K562 (cell line): Measurements from ENCODE around the gene NPAS3. TPM values are rescaled to one million over a fixed set of nuclear protein-coding genes. Genes with fewer than 3 reads are reported as not detected.
A peak's percentile ranks its signal among the peaks of the same experiment; 100 is the strongest.

Experiments
- ATAC-seq: fragments of 200-7000 bp; cut with Tn5 transposase; 3 replicates; pipeline ENCODE4 v1.9.1; 2020; ENCODE audit warnings: moderate library complexity
- BruUV-seq: library from RNA; stranded (reverse); fragments of 400-500 nt; replicated peaks from 2 replicates; lab custom pipeline; 2021; lab: Mats Ljungman, UMichigan
- CTCF ChIA-PET: fragments of 300-600 bp; formaldehyde crosslinking; extraction: SDS; loops from one replicate; lab custom pipeline; 2021; ENCODE audit warnings: low intra/inter-chr PET ratio; lab: Yijun Ruan, JAX
- POLR2A ChIA-PET: fragments of 300-600, 350-650 bp; sonication (Branson Sonifier 250); formaldehyde crosslinking; extraction: SDS; loops from one replicate; lab custom pipeline; 2021; ENCODE audit warnings: antibody characterized with exemption, inconsistent platforms; lab: Yijun Ruan, JAX
- DNase-seq, 4 experiments: peaks; one replicate each; pipeline versions ENCODE4 v3.0.0 to v3.0.0-alpha.2; 2011 to 2018; ENCODE audit warnings: low spot score in 3 of 4, mixed read lengths in 3 of 4; ENCODE audit errors: extremely low read depth in 1 of 4
- FAIRE-seq: peaks from 2 replicates; lab custom pipeline; 2011; peaks lifted over from hg19 to GRCh38; lab: Jason Lieb, UNC
- H2AFZ ChIP-seq: 2 replicates; pipeline ENCODE4 v1.6.0; 2011; ENCODE audit warnings: low read depth, low read length, control low read depth, inconsistent platforms
- H3K27ac ChIP-seq: fragments of 200-600 bp; 3 replicates; pipeline ENCODE4 v1.8.0; 2011; ENCODE audit warnings: low read depth, mild to moderate bottlenecking, control low read depth, inconsistent platforms, low read length, moderate library complexity, mixed read lengths; ENCODE audit errors: extremely low read depth
- H3K27me3 ChIP-seq, 2 experiments: fragments of 300-600 bp in 1 of 2; 2 replicates in 1 of 2; 3 replicates in 1 of 2; pipeline versions ENCODE4 v1.6.0 to v1.8.0; 2011; ENCODE audit warnings: inconsistent platforms in 2 of 2, low read length in 2 of 2, mild to moderate bottlenecking in 1 of 2, mixed read lengths in 1 of 2, moderate library complexity in 1 of 2; ENCODE audit not compliant: control insufficient read depth in 2 of 2, insufficient read depth in 2 of 2
- H3K36me3 ChIP-seq: fragments of 300-600 bp; 3 replicates; pipeline ENCODE4 v1.8.0; 2011; ENCODE audit warnings: mild to moderate bottlenecking, low read length, inconsistent platforms; ENCODE audit not compliant: control insufficient read depth, insufficient read depth
- H3K4me1 ChIP-seq, 2 experiments: fragments of 200-600 bp in 1 of 2; replicated peaks in 1 of 2; 2 replicates in 1 of 2; 3 replicates in 1 of 2; pipeline versions ENCODE4 v1.5.1 to v1.8.0; 2011; ENCODE audit warnings: inconsistent platforms in 2 of 2, low read length in 2 of 2, mild to moderate bottlenecking in 1 of 2, mixed read lengths in 1 of 2, moderate library complexity in 1 of 2; ENCODE audit not compliant: control insufficient read depth in 2 of 2, insufficient read depth in 2 of 2
- H3K4me2 ChIP-seq: 2 replicates; pipeline ENCODE4 v1.6.1; 2011; ENCODE audit warnings: low read length, control low read depth, inconsistent platforms, mixed read lengths; ENCODE audit not compliant: insufficient read depth
- H3K4me3 ChIP-seq: fragments of 200-600 bp; sonication (generic), shearing (Covaris generic); 2 replicates; pipeline ENCODE4 v1.5.1; 2016; ENCODE audit warnings: control low read depth, inconsistent platforms
- H3K79me2 ChIP-seq: fragments of 200-600 bp; 3 replicates; pipeline ENCODE4 v1.8.0; 2011; ENCODE audit warnings: low read length, inconsistent platforms; ENCODE audit not compliant: control insufficient read depth, insufficient read depth
- H3K9ac ChIP-seq, 2 experiments: 2 replicates each; pipeline versions ENCODE4 v1.6.0 to v1.6.1; 2011; ENCODE audit warnings: low read depth in 2 of 2, low read length in 2 of 2, control low read depth in 1 of 2, inconsistent platforms in 1 of 2, mild to moderate bottlenecking in 1 of 2, mixed read lengths in 1 of 2; ENCODE audit not compliant: insufficient read depth in 1 of 2
- H3K9me1 ChIP-seq: one replicate; pipeline ENCODE4 v1.6.0; 2011; ENCODE audit warnings: inconsistent platforms, mild to moderate bottlenecking, low read length, moderate library complexity; ENCODE audit not compliant: control insufficient read depth, insufficient read depth
- H3K9me3 ChIP-seq: replicated peaks from 2 replicates; pipeline ENCODE4 v1.5.1; 2011; ENCODE audit warnings: low read depth, low read length, inconsistent platforms; ENCODE audit not compliant: control insufficient read depth, insufficient read depth
- H4K20me1 ChIP-seq: replicated peaks from 2 replicates; pipeline ENCODE4 v1.6.1; 2011; ENCODE audit warnings: low read length, inconsistent platforms, mixed read lengths; ENCODE audit not compliant: control insufficient read depth, insufficient read depth
- CBFA2T3 ChIP-seq: fragments of 450-650 bp; IDR thresholded peaks from 2 replicates; pipeline ENCODE4 v1.6.1; 2017
- DDX20 ChIP-seq: fragments of 450-650 bp; IDR thresholded peaks from 2 replicates; pipeline ENCODE4 v1.6.1; 2016; ENCODE audit warnings: missing genetic modification characterization, low read depth, mild to moderate bottlenecking, missing compliant biosample characterization, moderate library complexity
- ETS2 ChIP-seq: IDR thresholded peaks from 2 replicates; pipeline ENCODE4 v1.6.1; 2016; ENCODE audit warnings: borderline replicate concordance, missing genetic modification characterization, mild to moderate bottlenecking, moderate library complexity, missing compliant biosample characterization; ENCODE audit not compliant: poor library complexity, severe bottlenecking
- HMG20A ChIP-seq: fragments of 450-650 bp; formaldehyde crosslinking; conservative IDR thresholded peaks from 2 replicates; pipeline ENCODE4 v1.4.0; 2020; ENCODE audit warnings: mild to moderate bottlenecking, mixed read lengths
- MAFK ChIP-seq: IDR thresholded peaks from 2 replicates; pipeline ENCODE4 v1.6.1; 2011; ENCODE audit warnings: low read length, improper control_type of control experiment
- MED1 ChIP-seq: sonication (generic); formaldehyde crosslinking; IDR thresholded peaks from 2 replicates; pipeline ENCODE4 v1.8.1; 2023; ENCODE audit warnings: missing genetic modification reagents, borderline replicate concordance
- MEIS2 ChIP-seq: fragments of 450-650 bp; IDR thresholded peaks from 2 replicates; pipeline ENCODE4 v1.6.1; 2014; ENCODE audit warnings: mild to moderate bottlenecking; ENCODE audit not compliant: partially characterized antibody
- NONO ChIP-seq, 2 experiments: fragments of 200-400 bp in 1 of 2; fragments of 450-650 bp in 1 of 2; formaldehyde crosslinking in 1 of 2; IDR thresholded peaks; 2 replicates each; pipeline ENCODE4 v1.6.1; 2017; ENCODE audit warnings: low read depth in 2 of 2, mild to moderate bottlenecking in 2 of 2, moderate library complexity in 2 of 2, low read length in 1 of 2
- PATZ1 ChIP-seq: fragments of 250-450 bp; sonication (Bioruptor Pico); IDR thresholded peaks from 2 replicates; pipeline ENCODE4 v1.5.0; 2020; ENCODE audit warnings: mild to moderate bottlenecking, borderline replicate concordance
- PCBP2 ChIP-seq: fragments of 200-400 bp; formaldehyde crosslinking; IDR thresholded peaks from 2 replicates; pipeline ENCODE4 v1.6.1; 2018; ENCODE audit warnings: low read length, low read depth, mild to moderate bottlenecking, moderate library complexity; ENCODE audit not compliant: poor library complexity, severe bottlenecking
- POLR3G ChIP-seq: IDR thresholded peaks from 2 replicates; pipeline ENCODE4 v1.6.1; 2011; ENCODE audit not compliant: insufficient read length, insufficient replicate concordance; ENCODE audit errors: extremely low read depth
- RNF2 ChIP-seq: sonication (generic); IDR thresholded peaks from 2 replicates; pipeline ENCODE4 v1.6.1; 2016
- SMARCC2 ChIP-seq: fragments of 450-650 bp; IDR thresholded peaks from 2 replicates; pipeline ENCODE4 v1.6.1; 2017; ENCODE audit warnings: antibody characterized with exemption, moderate library complexity, mild to moderate bottlenecking, low read depth
- TBP ChIP-seq: optimal IDR thresholded peaks from 2 replicates; pipeline ENCODE3; 2011; ENCODE audit warnings: low read depth, low read length, improper control_type of control experiment
- THAP7 ChIP-seq: fragments of 250-450 bp; sonication (Bioruptor Pico); IDR thresholded peaks from 2 replicates; pipeline ENCODE4 v1.5.0; 2021
- ZFP30 ChIP-seq: fragments of 250-450 bp; sonication (Bioruptor Pico); IDR thresholded peaks from 2 replicates; pipeline ENCODE4 v1.8.0; 2022; ENCODE audit warnings: moderate library complexity, mild to moderate bottlenecking, inconsistent platforms, borderline replicate concordance
- ZNF212 ChIP-seq: fragments of 450-650 bp; formaldehyde crosslinking; IDR thresholded peaks from 2 replicates; pipeline ENCODE4 v1.4.0; 2020; ENCODE audit warnings: mild to moderate bottlenecking
- ZNF324 ChIP-seq: fragments of 250-450 bp; sonication (Bioruptor Pico); IDR thresholded peaks from 2 replicates; pipeline ENCODE4 v1.4.0; 2020; ENCODE audit warnings: mild to moderate bottlenecking
- ZNF384 ChIP-seq: IDR thresholded peaks from 2 replicates; pipeline ENCODE4 v1.6.1; 2012; ENCODE audit warnings: low read depth, low read length, improper control_type of control experiment
- ZNF79 ChIP-seq: fragments of 250-450 bp; sonication (Bioruptor Pico); IDR thresholded peaks from 2 replicates; pipeline ENCODE4 v1.4.0; 2020; ENCODE audit warnings: low read depth, mild to moderate bottlenecking, moderate library complexity
- WGBS: fragments of 100-300 bp; shearing (Covaris generic); methylation state at CpG from one replicate; pipeline ENCODE4 v1.1.6; 2016; ENCODE audit warnings: low coverage, mixed read lengths; ENCODE audit not compliant: insufficient coverage; ENCODE audit errors: missing lambda C conversion rate; 5-methylcytosine and 5-hydroxymethylcytosine counted together
- in situ Hi-C: fragments of 300-500 bp; cut with MboI; formaldehyde crosslinking; loops from 4 replicates; pipeline ENCODE4 v1.15.0; 2018; ENCODE audit warnings: inconsistent platforms, mixed read lengths
- intact Hi-C: fragments of 100-400 bp; cut with micrococcal nuclease; formaldehyde crosslinking; loops from 2 replicates; pipeline ENCODE4 v1.14.2; 2022
- polyA plus RNA-seq, 8 experiments: library from polyadenylated mRNA; depleted of rRNA in 4 of 8; stranded (reverse) in 5 of 8; unstranded in 3 of 8; fragments of >200 nt; fragmentation: Nextera tagmentation in 2 of 8; fragmentation: Illumina TruSeq in 1 of 8; extraction: Ambion mirVana in 2 of 8; extraction: Trizol in 1 of 8; gene quantifications; 2 replicates each; pipeline versions ENCODE4 v1.2.1 to v1.2.3, GENCODE V29; 2011 to 2014; ENCODE audit warnings: inconsistent platforms in 1 of 8, missing spikeins in 1 of 8
- total RNA-seq, 7 experiments: library from RNA; depleted of rRNA in 6 of 7; stranded (reverse); fragments of >200 nt in 6 of 7; fragmentation: Illumina TruSeq in 2 of 7; extraction: Trizol in 2 of 7; gene quantifications; 2 replicates each; pipeline versions ENCODE4 v1.2.1 to v1.2.3, GENCODE V29; 2011 to 2021; ENCODE audit warnings: low replicate concordance in 1 of 7
- TF ChIP-seq, protein P1 (sequence below): fragments of 450-650 bp; conservative IDR thresholded peaks from 2 replicates; pipeline ENCODE4 v1.6.1; 2016; ENCODE audit warnings: missing genetic modification characterization, low read depth, mild to moderate bottlenecking, missing compliant biosample characterization, moderate library complexity

NPAS3 gene
- total and polyA plus RNA-seq, 9 of the 15 experiments (the other 6 are each of a cell fraction or from before 2014, with no cell fraction given): 0.04 TPM; not detected in 8

DNA sequence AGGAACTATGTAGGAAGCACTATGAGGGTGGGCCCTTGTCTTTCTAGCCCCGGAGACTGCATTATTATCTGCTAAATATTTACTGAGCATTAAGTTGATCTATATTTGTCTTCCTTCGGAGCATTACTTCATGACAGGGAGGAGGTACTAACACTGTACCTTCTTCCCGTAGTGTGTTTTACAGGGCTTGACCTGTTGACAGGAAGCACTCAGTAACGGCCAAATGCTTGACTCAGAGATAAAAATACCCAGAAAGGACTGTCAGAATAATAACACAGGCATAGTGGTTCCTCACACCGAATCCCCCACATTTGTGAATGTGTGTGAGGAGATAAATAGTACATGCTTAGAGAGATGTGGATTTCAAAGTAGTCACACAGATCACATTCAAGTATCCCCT lies 545.6 kb downstream of the NPAS3 start:
- peak overlapping the region; percentile 76 for H2AFZ ChIP-seq
- H3K9me1 ChIP-seq: no peaks in the 10 kb centered on the region
- H3K79me2 ChIP-seq: no peaks in the 10 kb centered on the region
- no peaks in the 10 kb centered on the region for H3K27me3 ChIP-seq
- intact Hi-C loops (no loop called here), in situ Hi-C loops (no loop called here)
- ATAC-seq: peak; percentile 75
- 0% methylated on average over 5 of the region's 5 CpGs for WGBS
- POLR2A ChIA-PET: no interaction called here
- no peaks in the 10 kb centered on the region for H3K36me3 ChIP-seq
- peak; percentile 77 for FAIRE-seq
- peaks cover 0 to 23% of the 10 kb centered on the region in 2 experiments; a peak in 3 of 5 replicates for H3K4me1 ChIP-seq
- no TSS peak for BruUV-seq
- no peaks in the 10 kb centered on the region for H3K9me3 ChIP-seq
- H3K4me2 ChIP-seq: 0 out of 2 replicates have a peak overlapping the region, but pooled peaks have one; percentile 3
- H3K27ac ChIP-seq: peak overlapping the region; percentile 45
- peak in 2 of 4 experiments; percentile 26 to 53 for DNase-seq
- H3K9ac ChIP-seq: no peak overlapping the region
- CTCF ChIA-PET: no interaction called here
- no peaks in the 10 kb centered on the region for H4K20me1 ChIP-seq
- H3K4me3 ChIP-seq: no peak overlapping the region
- TF ChIP-seq ZNF79 (CRISPR knock-in tag) (no peak), ZFP30 (CRISPR knock-in tag) (no peak), MEIS2 (no peak), ZNF384 (no peak), ZNF212 (no peak), PATZ1 (CRISPR knock-in tag) (no peak), DDX20 (tag) (no peak), ETS2 (no peak), TBP (no peak), NONO (IDR thresholded peaks at IDR 0.05; ENCODE audit: low read depth in 2 of 2, low read length in 1 of 2) (no peak), CBFA2T3 (peak; percentile 69), HMG20A (no peak), ZNF324 (no peak), POLR3G (no peak), MED1 (CRISPR knock-in tag) (no peak), PCBP2 (no peak), THAP7 (CRISPR knock-in tag) (no peak), SMARCC2 (no peak), MAFK (no peak), RNF2 (0 out of 2 replicates have a peak, but pooled peaks have one; percentile 21)
- TF ChIP-seq, protein P1, sequence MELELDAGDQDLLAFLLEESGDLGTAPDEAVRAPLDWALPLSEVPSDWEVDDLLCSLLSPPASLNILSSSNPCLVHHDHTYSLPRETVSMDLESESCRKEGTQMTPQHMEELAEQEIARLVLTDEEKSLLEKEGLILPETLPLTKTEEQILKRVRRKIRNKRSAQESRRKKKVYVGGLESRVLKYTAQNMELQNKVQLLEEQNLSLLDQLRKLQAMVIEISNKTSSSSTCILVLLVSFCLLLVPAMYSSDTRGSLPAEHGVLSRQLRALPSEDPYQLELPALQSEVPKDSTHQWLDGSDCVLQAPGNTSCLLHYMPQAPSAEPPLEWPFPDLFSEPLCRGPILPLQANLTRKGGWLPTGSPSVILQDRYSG (tag): no peak
